Endothelial cell of umbilical vein (primary cell): ENCODE measurements around the gene RASSF6. TPM values are rescaled to one million over a fixed set of nuclear protein-coding genes. Genes with fewer than 3 reads are reported as not detected.

Experiments used
- BruUV-seq: library from RNA; stranded (reverse); fragments of 400-500 nt; replicated peaks from 2 replicates; lab custom pipeline; 2021; lab: Mats Ljungman, UMichigan
- CTCF ChIA-PET: fragments of 300-600, 350-600 bp; sonication (Branson Sonifier 250); formaldehyde crosslinking; loops from one replicate; lab custom pipeline; 2021; ENCODE audit warnings: antibody characterized with exemption, inconsistent platforms; lab: Charles Lee
- POLR2A ChIA-PET: fragments of 300-600, 350-600 bp; sonication (Branson Sonifier 250); formaldehyde crosslinking; loops from one replicate; lab custom pipeline; 2021; ENCODE audit warnings: antibody characterized with exemption, inconsistent platforms; lab: Charles Lee
- DNase-seq: peaks from one replicate; pipeline ENCODE4 v3.0.0-alpha.2; 2011; ENCODE audit warnings: low read depth, low spot score
- FAIRE-seq: peaks from 2 replicates; lab custom pipeline; 2011; peaks lifted over from hg19 to GRCh38; lab: Jason Lieb, UNC
- H2AFZ ChIP-seq: 2 replicates; pipeline ENCODE4 v1.6.0; 2012; ENCODE audit warnings: low read depth, low read length, control low read depth, inconsistent platforms
- H3K27ac ChIP-seq: 2 replicates; pipeline ENCODE4 v1.5.1; 2011; ENCODE audit warnings: low read depth, mild to moderate bottlenecking, control low read depth, low read length, moderate library complexity; ENCODE audit not compliant: insufficient read depth
- H3K27me3 ChIP-seq, 2 experiments: 2 replicates each; pipeline versions ENCODE4 v1.6.0 to v1.6.1; 2011; ENCODE audit warnings: low read length in 2 of 2, mixed read lengths in 1 of 2; ENCODE audit not compliant: control insufficient read depth in 2 of 2, insufficient read depth in 2 of 2
- H3K36me3 ChIP-seq, 2 experiments: 2 replicates in 1 of 2; 3 replicates in 1 of 2; pipeline ENCODE4 v1.5.1; 2011; ENCODE audit warnings: low read length in 2 of 2, mild to moderate bottlenecking in 1 of 2, moderate library complexity in 1 of 2; ENCODE audit not compliant: control insufficient read depth in 2 of 2, insufficient read depth in 2 of 2; ENCODE audit errors: extremely low read depth in 1 of 2
- H3K4me1 ChIP-seq: 3 replicates; pipeline ENCODE4 v1.5.1; 2011; ENCODE audit warnings: mild to moderate bottlenecking, low read length; ENCODE audit not compliant: control insufficient read depth, insufficient read depth; ENCODE audit errors: extremely low read depth
- H3K4me2 ChIP-seq: 2 replicates; pipeline ENCODE4 v1.6.1; 2011; ENCODE audit warnings: low read length, control low read depth, mixed read lengths; ENCODE audit not compliant: insufficient read depth
- H3K4me3 ChIP-seq, 3 experiments: fragments of 200-600 bp in 1 of 3; sonication (generic), shearing (Covaris generic) in 1 of 3; replicated peaks in 1 of 3; 2 replicates each; pipeline ENCODE4 v1.5.1; 2011 to 2016; ENCODE audit warnings: control low read depth in 3 of 3, low read length in 3 of 3, mild to moderate bottlenecking in 2 of 3, inconsistent platforms in 1 of 3, low read depth in 1 of 3, moderate library complexity in 1 of 3; ENCODE audit not compliant: insufficient read depth in 1 of 3
- H3K79me2 ChIP-seq: 2 replicates; pipeline ENCODE4 v1.6.0; 2012; ENCODE audit warnings: low read length, inconsistent platforms; ENCODE audit not compliant: control insufficient read depth, insufficient read depth
- H3K9ac ChIP-seq: replicated peaks from 2 replicates; pipeline ENCODE3; 2011; ENCODE audit warnings: low read length, control low read depth; ENCODE audit not compliant: insufficient read depth; ENCODE audit errors: extremely low read depth
- H3K9me1 ChIP-seq: replicated peaks from 3 replicates; pipeline ENCODE4 v1.6.0; 2011; ENCODE audit warnings: mild to moderate bottlenecking, low read length; ENCODE audit not compliant: control insufficient read depth, insufficient read depth; ENCODE audit errors: extremely low read depth
- H3K9me3 ChIP-seq: replicated peaks from 2 replicates; pipeline ENCODE4 v1.5.1; 2012; ENCODE audit warnings: low read length, inconsistent platforms; ENCODE audit not compliant: control insufficient read depth, insufficient read depth
- H4K20me1 ChIP-seq: replicated peaks from 2 replicates; pipeline ENCODE3; 2011; ENCODE audit warnings: mild to moderate bottlenecking, low read length; ENCODE audit not compliant: control insufficient read depth, insufficient read depth; ENCODE audit errors: extremely low read depth
- CTCF ChIP-seq, 2 donors: IDR thresholded peaks; 1 replicate in 1 of 2; 2 replicates in 1 of 2; pipeline ENCODE4 v1.5.1; 2011; ENCODE audit warnings: low read length in 2 of 2, mild to moderate bottlenecking in 2 of 2, moderate library complexity in 2 of 2, control low read depth in 1 of 2, inconsistent platforms in 1 of 2, low read depth in 1 of 2; ENCODE audit not compliant: insufficient read depth in 1 of 2; ENCODE audit errors: extremely low read depth in 1 of 2
- EZH2 ChIP-seq: IDR thresholded peaks from 2 replicates; pipeline ENCODE4 v1.6.1; 2012; ENCODE audit warnings: borderline replicate concordance, low read depth, mild to moderate bottlenecking, moderate library complexity, low read length, inconsistent platforms; ENCODE audit not compliant: severe bottlenecking
- FOS ChIP-seq: IDR thresholded peaks from 2 replicates; pipeline ENCODE4 v1.6.1; 2011; ENCODE audit warnings: mild to moderate bottlenecking, low read length, moderate library complexity, borderline replicate concordance; ENCODE audit not compliant: insufficient read depth
- GATA2 ChIP-seq: IDR thresholded peaks from 2 replicates; pipeline ENCODE4 v1.7.0; 2011; ENCODE audit warnings: low read depth, mild to moderate bottlenecking, moderate library complexity, mixed read lengths, low read length; ENCODE audit not compliant: insufficient read length, insufficient read depth
- JUN ChIP-seq: IDR thresholded peaks from 2 replicates; pipeline ENCODE4 v1.6.1; 2011; ENCODE audit warnings: borderline replicate concordance, low read depth; ENCODE audit not compliant: insufficient read length, insufficient read depth
- MAX ChIP-seq: IDR thresholded peaks from 2 replicates; pipeline ENCODE4 v1.6.1; 2011; ENCODE audit not compliant: insufficient read depth, insufficient read length
- MYC ChIP-seq: IDR thresholded peaks from one replicate; pipeline ENCODE4 v1.6.1; 2011; ENCODE audit warnings: mild to moderate bottlenecking, low read depth, low read length
- POLR2A ChIP-seq: IDR thresholded peaks from 2 replicates; pipeline ENCODE4 v1.6.1; 2012; ENCODE audit warnings: low read depth, mild to moderate bottlenecking, control low read depth, low read length
- POLR2AphosphoS5 ChIP-seq: IDR thresholded peaks from 2 replicates; pipeline ENCODE4 v1.6.1; 2012; ENCODE audit warnings: low read depth, mild to moderate bottlenecking, control low read depth, low read length, moderate library complexity; ENCODE audit not compliant: insufficient read depth
- dilution Hi-C: fragments of 300-500 bp; cut with MboI; formaldehyde crosslinking; loops from one replicate; pipeline ENCODE4 v1.15.0; 2019; ENCODE audit warnings: low sequenced_read_pairs; ENCODE audit not compliant: extremely low pct_ligation_motif_present
- intact Hi-C: fragments of 100-400 bp; cut with micrococcal nuclease; formaldehyde crosslinking; loops from one replicate; pipeline ENCODE4 v1.10.0; 2022
- polyA plus RNA-seq, 4 experiments: library from polyadenylated mRNA; depleted of rRNA in 3 of 4; stranded (reverse) in 3 of 4; unstranded in 1 of 4; fragments of >200 nt; gene quantifications; 2 replicates each; pipeline versions ENCODE4 v1.2.1 to v1.2.3, GENCODE V29; 2011 to 2012; ENCODE audit warnings: missing spikeins in 1 of 4
- total RNA-seq: library from RNA; stranded (reverse); gene quantifications from 2 replicates; pipeline ENCODE4 v1.2.3, GENCODE V29; 2021

Gene RASSF6
- total and polyA plus RNA-seq, 2 donors (not counting 3 experiments of a cell fraction or from before 2014, with no cell fraction given) = not detected

GRCh38 chr4:73607375-73608033 is 12.7 kb downstream of the RASSF6 start:
- intact Hi-C loops (no loop called here), dilution Hi-C loops (no loop called here)
- TF ChIP-seq JUN (no peak), POLR2A (no peak), FOS (no peak), EZH2 (no peak), MAX (no peak), POLR2AphosphoS5 (no peak), GATA2 (no peak), MYC (no peak), CTCF (IDR thresholded peaks at IDR 0.05; ENCODE audit: extremely low read depth in 1 of 2, insufficient read depth in 1 of 2, low read depth in 1 of 2, low read length in 2 of 2) (no peak)
- POLR2A ChIA-PET = no interaction called here
- H3K4me1 ChIP-seq = no peaks in the 10 kb centered on the region
- H3K9me1 ChIP-seq = no peaks in the 10 kb centered on the region
- no TSS peak for BruUV-seq
- H4K20me1 ChIP-seq = no peaks in the 10 kb centered on the region
- DNase-seq (no peak), FAIRE-seq (no peak)
- no peak overlapping the region for H3K27ac ChIP-seq
- CTCF ChIA-PET = no interaction called here
- H3K4me3 ChIP-seq = no peak overlapping the region
- no peak overlapping the region for H3K4me2 ChIP-seq
- no peaks in the 10 kb centered on the region for H3K36me3 ChIP-seq
- peaks cover 0 to 10% of the 10 kb centered on the region in 2 experiments for H3K27me3 ChIP-seq
- no peaks in the 10 kb centered on the region for H3K79me2 ChIP-seq
- no peak overlapping the region for H3K9ac ChIP-seq
- no peak overlapping the region for H2AFZ ChIP-seq
- H3K9me3 ChIP-seq = no peaks in the 10 kb centered on the region
